Adipose tissue (tissue), 3 donors: ENCODE results near the gene FAHD2A. TPM values are rescaled to one million over a fixed set of nuclear protein-coding genes. Genes with fewer than 3 reads are reported as not detected.
"Not testable (repeated sequence)": the region's sequence is repeated elsewhere in the genome, so short reads cannot be mapped to it uniquely, and the experiment has no call there.

Source experiments
- H3K27ac ChIP-seq: one replicate; pipeline ENCODE4 v1.5.1; 2013; ENCODE audit warnings: low read depth, low read length
- WGBS, 3 donors: extraction: QIAGEN DNeasy Blood & Tissue Kit; methylation state at CpG; one replicate each; pipeline ENCODE4 v1.1.7; 2013; 5-methylcytosine and 5-hydroxymethylcytosine counted together
- polyA plus RNA-seq, 3 donors: library from polyadenylated mRNA; stranded (reverse); fragments of 200-250 nt; gene quantifications; one replicate each; pipeline ENCODE4 v1.2.3, GENCODE V29; 2013
- donor health status: healthy with polysubstance abuse.
- donor health status: Bipolar disorder and iron deficiency.
- donor health status: healthy.

Gene FAHD2A
- polyA plus RNA-seq, 3 donors = 20.8 to 34.6 (median 26.7) TPM

DNA sequence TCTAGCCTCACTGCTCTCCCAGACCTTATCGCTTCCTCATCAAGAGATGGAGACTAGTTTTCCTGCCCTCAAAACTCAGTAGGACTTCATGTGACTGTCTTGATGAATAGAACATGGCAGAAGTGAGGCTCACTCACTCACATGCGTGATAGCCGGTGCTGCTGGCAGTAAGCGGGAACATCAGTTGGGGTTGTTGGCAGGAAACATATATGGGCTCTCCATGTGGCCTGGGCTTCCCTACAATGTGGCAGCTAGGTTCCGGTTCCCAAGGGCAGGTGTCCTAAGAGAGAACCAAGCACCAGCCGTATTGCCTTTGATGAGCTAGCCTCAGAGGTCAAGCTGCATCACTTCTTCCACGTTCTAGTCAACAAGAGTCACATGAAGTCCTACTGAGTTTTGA is 15.2 kb upstream of the FAHD2A start:
- WGBS, 3 donors = 85 to 91% (median 90%) methylated on average over 7 of the region's 7 CpGs
- H3K27ac ChIP-seq = no peak overlapping the region

DNA sequence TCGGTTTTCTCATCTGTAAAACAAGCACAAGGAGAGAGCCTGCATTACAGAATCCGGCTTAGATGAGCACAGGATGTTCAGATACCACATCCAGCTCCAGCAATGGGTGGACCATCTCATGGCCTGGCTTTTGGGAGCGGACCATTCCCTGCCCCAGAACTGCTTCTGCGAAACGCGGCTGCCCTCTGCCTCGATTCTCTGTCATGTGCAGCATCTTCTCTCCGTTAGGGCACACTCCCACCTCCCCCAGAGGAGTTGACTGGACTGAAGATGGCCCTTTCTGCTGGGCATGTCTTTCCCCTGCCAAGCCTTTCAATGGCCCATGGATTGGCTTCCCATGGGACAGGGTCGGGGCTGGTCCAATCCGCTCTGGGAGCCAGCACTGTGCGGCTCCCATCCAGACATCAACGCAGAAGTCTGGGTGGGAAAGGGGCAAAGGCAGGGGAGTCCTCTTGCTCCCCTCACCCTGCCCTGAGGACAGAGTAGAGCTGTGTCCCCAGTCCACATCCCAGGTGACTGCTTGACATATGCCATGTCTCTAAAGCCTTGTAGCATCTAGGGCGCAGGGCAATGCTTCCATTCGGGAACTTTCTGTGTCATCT is 14.3 kb upstream of the FAHD2A start:
- 82 to 86% (median 84%) methylated on average over 14 of the region's 14 CpGs for WGBS, 3 donors
- no peak overlapping the region for H3K27ac ChIP-seq

DNA sequence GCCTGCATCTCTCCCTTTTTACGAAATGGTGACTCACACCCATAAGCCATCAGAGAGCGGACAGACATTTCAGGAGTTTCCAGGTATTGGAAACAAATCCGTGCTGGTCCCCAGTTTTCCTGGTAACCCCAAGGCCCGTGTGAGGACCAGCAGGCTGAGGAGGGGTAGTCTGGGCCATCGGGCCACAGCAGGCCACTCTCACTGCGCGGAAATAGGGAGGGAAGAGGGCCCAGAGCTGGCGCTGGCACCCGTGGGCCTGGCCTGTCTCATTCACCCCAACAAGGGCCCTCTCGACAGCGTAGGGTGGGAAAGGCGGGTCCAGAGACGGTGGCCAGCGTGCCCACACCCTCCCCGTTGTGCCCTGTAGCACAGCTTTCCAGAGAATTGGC is 13.7 kb upstream of the FAHD2A start:
- WGBS, 3 donors = 34 to 40% (median 38%) methylated on average over 15 of the region's 15 CpGs
- no peak overlapping the region for H3K27ac ChIP-seq

DNA sequence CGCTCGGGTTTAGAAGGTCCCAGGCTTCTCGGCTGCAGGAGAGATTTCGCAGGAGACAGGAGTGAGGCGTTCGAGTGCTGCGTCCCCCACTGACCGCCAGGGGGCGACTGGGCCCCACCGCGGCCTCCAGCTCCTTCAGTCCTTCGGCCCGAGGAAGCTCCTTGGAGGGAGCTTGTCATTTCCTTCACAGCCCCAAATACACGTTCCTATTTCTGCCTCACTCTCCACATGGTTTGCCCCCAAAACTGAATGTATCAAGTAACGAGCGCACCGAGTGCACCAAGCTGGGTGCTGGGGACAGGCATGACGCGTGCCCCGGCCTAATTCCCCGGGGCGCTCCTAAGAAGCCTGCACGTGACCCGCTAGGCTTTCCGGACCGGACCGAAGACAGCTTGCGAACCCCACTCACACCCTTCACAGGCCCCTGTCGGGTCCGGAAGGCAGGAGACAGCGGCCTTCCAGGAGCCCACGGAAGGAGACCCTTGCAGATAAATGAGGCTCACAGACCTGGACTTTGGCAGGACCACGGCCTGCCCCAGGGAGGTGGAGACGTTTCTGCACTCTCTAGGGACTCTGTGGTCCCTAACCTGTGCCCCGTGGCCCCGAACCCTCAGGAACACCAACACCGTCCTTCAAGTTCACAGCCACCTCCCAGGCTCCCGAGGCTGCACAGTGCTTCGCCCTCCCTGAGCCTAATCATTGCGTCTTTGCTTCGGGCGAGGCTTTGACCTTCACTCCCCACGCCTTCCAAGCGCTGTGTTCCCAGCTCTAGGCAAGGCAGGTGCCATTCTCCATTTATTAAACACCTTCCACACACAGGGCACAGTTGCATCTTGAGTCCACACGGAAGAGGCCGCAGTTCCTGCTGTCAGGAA is 13.0 kb upstream of the FAHD2A start:
- H3K27ac ChIP-seq = no peak overlapping the region
- 50 to 60% (median 59%) methylated on average over 46 of the region's 46 CpGs for WGBS, 3 donors

DNA sequence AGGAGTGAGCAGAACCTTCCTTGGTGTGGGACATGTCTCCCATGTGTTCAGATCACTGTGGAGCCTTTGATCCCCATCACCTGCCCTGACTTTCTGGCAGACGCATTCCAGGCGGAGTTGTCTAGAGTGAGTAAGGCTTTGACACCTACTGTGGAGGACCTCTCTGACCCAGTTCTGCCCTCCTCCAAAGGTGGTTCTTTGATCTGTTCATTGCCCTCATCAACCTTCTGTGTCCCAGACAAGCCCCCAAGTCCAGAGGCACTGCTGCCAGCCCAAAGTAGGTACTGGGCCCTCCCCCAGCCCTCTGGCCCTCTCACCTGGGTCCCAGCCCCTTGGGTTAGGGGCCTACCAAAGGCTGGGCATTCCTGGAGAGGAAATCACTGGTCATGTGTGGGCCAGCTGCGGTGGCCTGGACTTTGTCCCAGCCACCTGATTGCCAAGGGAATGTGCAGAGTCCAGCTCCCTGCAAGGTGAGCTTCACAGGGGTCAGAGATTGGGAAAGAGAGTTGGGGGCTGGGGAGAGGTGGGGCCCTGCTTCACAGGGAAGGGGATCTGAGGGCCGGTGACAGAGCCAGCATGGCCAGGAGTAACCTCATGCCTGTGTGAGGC is 12.1 kb upstream of the FAHD2A start:
- WGBS, 3 donors = 69 to 93% (median 89%) methylated on average over 4 of the region's 4 CpGs
- no peak overlapping the region for H3K27ac ChIP-seq

DNA sequence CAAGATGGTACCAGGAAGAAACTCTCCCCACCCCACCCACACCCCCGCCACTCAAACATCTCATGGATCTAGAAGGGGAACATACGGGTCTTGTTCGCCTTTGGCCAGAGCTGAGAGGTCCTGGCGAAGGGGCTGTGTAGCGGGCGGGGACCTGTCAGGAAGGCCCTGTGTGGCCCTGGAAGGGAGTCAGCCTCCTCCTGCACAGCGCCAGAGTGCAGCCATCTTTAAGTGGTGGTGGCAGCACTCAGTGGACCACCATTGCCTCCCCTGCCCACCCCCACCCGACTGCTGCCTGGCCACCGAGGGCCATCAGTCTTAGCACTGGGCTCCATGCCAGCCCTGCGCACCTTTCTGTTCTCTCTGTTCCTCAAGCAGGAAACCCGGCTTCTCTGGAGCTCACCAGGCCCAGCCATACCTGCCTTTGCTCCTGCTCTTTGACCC is 11.6 kb upstream of the FAHD2A start:
- H3K27ac ChIP-seq = no peak overlapping the region
- 63 to 88% (median 82%) methylated on average over 7 to 11 of the region's 11 CpGs for WGBS, 3 donors

DNA sequence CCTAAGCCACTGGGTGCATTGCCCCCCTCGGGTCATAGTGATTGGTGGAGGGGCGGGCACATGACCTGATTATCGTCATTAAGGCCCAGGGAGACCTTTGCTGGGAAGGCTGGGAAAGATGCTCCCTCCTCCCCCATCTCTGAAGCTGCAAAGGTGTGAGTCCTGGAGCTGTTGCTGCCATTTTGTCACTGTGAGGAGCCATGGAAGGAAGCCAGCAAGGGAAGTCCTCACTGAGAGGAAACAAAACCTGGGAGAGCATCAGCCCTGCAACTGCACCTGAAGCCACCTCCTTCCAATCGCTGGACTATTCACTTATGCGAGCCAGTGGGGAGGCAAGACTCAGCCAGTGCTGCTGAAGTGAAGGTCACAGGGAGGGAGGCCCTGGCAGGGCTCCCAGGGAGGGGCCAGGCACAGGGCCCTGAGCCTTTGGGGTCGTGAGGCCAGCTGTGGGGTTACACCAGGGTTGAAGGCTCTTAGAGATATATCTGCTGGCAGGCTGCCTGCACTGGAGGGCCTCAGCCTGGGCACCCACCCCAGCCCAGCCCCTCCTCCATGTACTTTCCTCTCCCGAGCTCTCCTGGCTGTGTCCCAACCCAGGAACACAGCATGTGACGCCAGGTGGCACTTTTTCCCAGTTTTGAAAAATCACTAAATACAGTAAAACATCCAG is 10.7 kb upstream of the FAHD2A start:
- H3K27ac ChIP-seq = no peak overlapping the region
- 17 to 60% (median 59%) methylated on average over 8 of the region's 8 CpGs for WGBS, 3 donors

DNA sequence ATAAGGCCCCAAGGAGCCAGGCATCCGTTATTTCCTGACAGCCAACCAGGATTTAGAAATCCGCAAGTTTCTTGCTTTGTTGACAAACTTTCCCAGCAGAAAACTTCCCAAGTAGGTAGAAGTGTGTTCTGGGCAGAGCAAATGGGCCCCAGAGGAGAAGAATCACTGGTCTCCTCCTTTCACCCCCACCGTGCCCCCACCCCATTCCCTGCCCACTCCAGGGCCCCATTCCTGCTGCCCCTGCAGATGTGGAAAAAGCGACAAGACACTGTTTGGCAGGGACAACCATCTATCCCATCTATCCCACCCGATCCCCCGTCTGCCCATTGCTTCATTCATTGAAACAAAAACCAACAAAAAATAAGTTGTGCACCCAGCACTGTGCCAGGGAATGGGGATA is 10.2 kb upstream of the FAHD2A start:
- WGBS, 3 donors = 63 to 86% (median 77%) methylated on average over 6 of the region's 6 CpGs

DNA sequence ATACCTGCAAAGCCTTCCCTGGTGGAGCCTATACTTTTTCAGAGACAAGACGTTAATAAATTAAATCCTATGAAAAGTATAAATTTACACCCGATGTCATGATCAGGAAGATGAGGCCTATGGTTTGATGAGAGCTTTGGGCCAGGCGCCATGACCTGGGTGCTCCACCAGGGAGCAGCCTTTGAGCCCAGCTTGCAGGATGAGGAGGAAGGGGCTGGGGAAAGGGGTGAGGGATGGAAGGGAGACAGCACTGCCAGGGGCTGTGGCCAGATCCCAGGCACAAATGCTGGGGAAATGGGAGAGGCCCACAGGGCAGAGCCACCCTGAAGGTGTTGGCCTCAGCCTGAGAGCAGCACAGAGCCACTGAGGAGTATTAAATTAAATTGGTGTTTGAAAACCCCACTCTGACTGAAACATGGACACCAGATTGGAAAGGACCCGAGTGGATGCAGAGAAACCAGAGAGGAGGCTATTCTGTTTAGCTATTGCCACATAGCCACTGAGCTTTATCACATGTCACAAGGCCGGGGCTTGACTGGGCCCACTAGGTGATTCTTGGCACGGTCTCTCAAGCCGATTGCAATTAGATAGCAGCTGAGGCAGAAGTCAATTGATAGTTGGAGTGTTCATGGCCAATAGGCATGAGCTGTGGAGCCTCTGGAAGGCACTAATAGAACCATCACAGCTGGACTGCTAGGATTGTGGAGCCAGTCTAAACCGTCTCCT is 9.6 kb upstream of the FAHD2A start:
- H3K27ac ChIP-seq = no peak overlapping the region
- 57 to 86% (median 78%) methylated on average over 8 of the region's 8 CpGs for WGBS, 3 donors

More for the DNA sequence above, 10.2 kb upstream of the FAHD2A start:
- H3K27ac ChIP-seq = no peak overlapping the region

DNA sequence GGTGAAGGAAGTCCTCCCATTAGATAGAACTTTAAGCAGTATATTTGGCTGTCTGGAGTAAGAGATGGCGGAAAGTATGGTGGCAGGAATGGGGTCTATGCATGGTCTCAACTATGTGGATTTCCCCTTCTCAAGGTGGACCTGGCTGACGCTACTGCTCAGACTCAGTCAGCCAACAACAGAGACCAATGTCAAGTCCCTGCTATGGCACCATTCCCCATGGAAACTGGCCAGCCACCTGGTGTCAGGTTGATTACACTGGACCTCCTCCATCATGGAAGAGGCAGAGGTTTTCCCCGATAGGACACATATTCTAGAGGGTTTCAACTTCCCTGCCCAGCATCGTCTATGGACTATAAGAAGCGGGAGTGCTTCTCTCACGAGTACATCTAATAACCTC is 8.6 kb upstream of the FAHD2A start:
- H3K27ac ChIP-seq = no peak overlapping the region
- WGBS, 3 donors = 79 to 93% (median 92%) methylated on average over 6 of the region's 6 CpGs

DNA sequence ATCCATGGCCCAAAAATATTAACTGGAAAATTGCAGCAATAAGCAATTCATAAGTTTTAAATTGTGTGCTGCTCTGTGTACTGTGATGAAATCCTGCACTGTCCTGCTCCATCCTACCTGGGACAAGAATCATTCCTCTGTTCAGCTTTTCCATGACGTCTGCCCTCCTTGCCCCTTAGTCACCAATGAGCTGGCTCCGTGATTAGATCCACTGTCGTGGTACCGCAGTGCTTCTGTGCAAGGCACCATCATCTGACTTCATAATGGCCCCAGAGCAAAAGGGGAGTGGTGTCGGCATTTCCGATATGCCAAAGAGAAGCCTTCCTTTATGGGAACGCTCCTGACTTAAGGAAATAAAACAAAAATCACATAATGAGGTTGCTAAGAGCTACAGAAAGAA is 3.4 kb upstream of the FAHD2A start:
- WGBS, 3 donors = 92 to 95% (median 93%) methylated on average over 7 of the region's 7 CpGs

DNA sequence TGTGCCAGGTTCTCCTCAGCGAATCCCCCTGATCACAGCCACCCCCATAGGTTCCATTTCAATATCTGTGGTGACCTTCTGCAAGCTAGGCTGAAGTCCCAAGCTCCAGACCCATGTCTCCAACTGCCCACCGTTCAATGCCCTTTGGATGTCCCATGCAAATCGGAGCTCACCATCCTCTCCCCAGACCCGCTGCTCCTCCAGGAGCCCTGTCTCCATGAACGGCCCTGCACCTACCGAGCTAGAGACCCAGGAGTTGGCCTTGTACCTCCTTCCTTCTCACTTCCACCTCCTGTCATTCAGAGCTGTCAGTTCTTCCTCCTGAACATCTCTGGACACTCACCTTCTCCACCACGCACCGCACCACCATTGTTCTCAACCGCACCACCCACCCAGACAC is 1.0 kb upstream of the FAHD2A start:
- H3K27ac ChIP-seq = no peak overlapping the region
- WGBS, 3 donors = 50 to 81% (median 72%) methylated on average over 9 of the region's 9 CpGs

More for the DNA sequence above, 3.4 kb upstream of the FAHD2A start:
- H3K27ac ChIP-seq = no peak overlapping the region

DNA sequence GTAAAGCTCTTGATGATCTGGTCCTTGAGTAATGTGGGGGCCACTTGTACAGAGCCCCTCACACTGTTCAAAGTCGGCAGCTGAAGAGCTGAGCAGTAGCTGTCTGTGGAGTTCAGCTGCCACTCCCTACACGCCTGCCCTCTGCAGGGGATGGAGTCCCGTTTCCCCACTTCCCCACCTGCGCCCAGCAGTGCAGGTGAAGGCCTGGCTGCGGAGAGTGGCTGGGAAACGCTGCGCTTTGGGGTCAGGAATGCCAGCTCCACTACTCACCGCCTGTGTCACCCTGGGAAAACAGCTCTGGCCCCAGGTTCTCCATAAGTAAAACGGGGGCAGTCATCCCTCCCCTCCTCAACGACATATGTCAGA is 521 bp upstream of the FAHD2A start:
- 1 to 3% (median 2%) methylated on average over 10 of the region's 10 CpGs for WGBS, 3 donors
- not testable (repeated sequence) for H3K27ac ChIP-seq

DNA sequence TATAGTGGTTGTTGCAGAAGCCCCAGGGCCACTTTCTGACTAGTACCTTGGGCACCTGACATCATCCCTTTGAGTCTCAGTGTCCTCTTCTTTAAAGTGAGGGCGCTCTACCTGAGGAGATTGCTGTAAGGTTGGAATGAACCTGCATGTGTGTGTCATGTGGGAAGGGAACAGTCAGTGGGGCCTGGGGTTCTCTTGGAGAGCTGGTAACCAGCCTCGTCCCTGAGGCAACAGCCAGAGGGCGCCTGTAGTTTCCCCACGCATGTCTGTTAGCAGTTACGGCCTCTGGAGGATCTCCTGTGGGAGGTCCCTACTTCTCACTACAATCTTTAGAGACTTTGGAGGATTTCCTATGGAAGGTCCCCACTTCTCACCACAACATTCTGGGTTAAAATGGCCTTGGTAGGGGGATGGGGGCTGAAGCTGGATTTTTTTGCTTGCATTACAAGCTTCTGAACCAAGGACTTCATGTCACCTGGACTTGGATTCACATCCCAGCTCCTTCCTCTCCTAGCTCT is 755 bp downstream of the FAHD2A start:
- not testable (repeated sequence) for H3K27ac ChIP-seq
- 1 to 3% (median 1%) methylated on average over 5 of the region's 5 CpGs for WGBS, 3 donors

DNA sequence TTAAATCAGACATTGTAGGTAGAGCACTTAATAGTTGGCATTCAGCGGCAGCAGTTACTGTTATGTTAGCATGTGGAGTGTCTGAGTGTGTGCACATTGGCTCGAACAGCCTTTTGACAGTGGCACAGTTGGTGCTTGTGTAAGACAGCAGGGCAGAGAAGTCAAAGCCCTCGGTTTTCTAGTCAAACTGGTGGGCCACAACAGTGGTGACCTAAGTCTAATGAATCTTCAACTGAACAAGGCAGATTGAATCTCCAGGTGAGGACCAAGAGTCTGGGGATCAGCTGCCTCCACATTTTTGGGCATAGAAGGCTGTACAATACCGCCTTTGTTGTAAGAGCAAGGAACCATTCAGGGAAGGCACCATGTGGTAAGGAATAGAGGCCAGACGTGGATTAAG is 1.3 kb downstream of the FAHD2A start:
- 80 to 93% (median 87%) methylated on average over 5 of the region's 5 CpGs for WGBS, 3 donors
- not testable (repeated sequence) for H3K27ac ChIP-seq

DNA sequence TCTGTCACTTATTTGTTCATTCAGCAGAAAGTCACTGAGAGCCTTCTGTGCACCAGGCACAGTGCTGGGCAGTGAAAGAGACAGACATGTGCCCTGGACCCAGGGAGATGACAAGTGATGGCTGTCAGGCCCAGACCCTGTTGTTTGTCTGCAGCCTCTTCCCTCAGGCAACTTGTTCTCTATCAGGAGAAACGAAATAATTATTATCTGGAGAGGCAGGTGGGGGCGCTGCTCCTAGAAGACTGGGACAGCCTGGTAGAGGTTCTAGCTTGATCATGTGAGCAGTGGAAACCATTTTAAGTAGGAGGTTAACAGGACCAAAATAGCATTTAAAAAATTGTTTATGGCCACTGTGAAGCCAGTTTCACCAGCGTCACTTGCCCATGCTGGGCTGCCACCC is 2.2 kb downstream of the FAHD2A start:
- H3K27ac ChIP-seq = not testable (repeated sequence)
- WGBS, 3 donors = 73 to 88% (median 81%) methylated on average over 3 of the region's 3 CpGs

DNA sequence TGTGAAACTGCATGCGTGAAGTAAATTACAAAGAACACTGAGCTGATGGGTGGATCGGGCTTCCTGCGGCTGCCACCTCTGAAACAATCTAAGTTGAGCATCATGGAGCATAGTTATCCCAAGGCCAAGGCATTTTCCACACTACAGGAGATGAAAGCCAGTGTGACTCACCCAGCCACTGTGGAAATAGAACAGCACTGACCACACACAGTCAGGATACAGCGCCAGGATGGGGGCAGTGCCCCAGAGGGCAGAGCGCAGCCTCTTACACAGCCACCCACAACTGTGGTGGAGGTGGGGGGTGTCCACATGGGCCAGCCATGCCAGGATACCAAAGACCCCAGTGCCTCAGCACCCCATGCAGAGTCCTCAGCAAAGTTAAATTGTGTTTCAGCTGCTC is 8.7 kb downstream of the FAHD2A start:
- not testable (repeated sequence) for H3K27ac ChIP-seq
- WGBS, 3 donors = 91 to 99% (median 97%) methylated on average over 5 of the region's 5 CpGs

DNA sequence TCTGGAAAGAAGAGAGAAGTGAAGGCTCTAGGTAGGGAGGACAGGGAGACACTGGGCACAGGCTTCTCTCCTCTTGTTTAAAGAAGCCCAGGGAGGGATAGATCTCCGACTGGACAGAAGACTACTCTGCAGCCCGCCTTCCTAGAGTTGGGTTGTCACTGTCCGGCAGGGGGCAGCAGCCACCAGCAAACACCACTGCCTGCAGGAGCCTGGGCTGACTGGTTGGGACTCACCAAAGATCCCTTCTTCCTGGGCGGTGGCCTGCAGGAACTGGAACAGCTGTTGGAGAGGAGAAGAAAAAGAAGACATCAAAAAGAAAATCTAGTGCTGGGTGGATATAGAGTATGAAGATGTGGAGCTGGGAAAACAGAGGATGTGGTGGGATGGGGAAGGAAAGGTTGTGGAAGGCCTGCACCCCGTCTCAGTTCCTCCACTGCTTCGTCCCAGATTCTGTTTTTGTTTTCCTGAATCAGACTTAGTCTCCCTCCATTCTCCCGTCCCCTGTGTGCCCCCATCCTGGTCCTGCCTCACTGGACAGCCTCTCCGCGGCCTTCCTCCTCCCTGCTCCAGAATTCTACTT is 11.6 kb downstream of the FAHD2A start:
- H3K27ac ChIP-seq = not testable (repeated sequence)
- WGBS, 3 donors = 26 to 52% (median 37%) methylated on average over 4 to 7 of the region's 9 CpGs
